22Rv1 (cell line): Measurements from ENCODE around the gene PRKCE.

Experiments used
- H3K27ac ChIP-seq: fragments of 450-650 bp; 2 replicates; pipeline ENCODE4 v1.5.1; 2017
- ZFX ChIP-seq: fragments of 450-650 bp; IDR thresholded peaks from 2 replicates; pipeline ENCODE4 v1.6.1; 2017; ENCODE audit warnings: antibody characterized with exemption, borderline replicate concordance
- TF ChIP-seq, protein P1 (sequence below): fragments of 450-650 bp; IDR thresholded peaks from 2 replicates; pipeline ENCODE4 v1.5.1; 2017; ENCODE audit warnings: mild to moderate bottlenecking

Gene PRKCE

DNA sequence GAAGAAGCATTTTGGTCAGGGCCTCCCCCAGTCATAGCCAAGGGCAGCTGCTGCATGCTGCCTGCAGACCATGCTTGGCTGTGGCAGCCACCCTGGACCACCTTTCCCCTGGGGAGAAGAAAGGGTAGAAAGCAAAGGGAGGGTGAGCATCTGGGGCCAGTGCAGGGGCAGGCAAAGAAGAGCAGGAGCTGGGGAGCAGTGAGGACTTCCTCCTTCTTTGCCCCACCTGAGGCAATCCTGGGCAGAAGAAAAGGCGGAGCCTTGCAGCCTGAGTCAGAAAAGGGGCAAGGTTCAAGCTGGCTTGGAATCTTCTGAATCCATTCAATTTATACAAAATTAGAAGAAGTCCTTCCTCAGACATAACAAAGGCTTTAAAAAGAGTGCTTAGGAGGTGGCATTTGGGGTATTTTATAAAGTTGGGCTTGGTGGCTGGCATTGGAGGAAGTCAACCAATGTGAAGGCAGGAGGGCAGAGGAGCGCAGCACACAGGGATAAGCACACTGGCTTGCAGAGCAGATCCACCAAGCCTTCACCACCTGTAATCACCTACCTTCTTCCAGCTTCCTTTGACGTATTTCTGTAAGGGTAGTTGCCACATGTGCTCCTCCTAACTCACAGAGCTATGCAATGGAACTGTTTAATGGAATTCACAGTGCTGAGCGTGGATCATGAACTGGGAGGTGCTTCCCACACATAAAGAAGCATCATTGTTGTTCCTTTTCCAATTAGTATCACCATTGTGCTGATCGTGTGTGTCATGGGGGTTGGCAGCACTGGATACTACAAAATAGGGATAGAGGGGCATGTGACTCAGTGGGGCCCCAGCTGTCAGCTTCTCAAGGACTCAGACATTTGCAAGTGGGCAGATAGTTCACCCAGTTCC is 491.3 kb downstream of the PRKCE start:
- TF ChIP-seq, protein P1, sequence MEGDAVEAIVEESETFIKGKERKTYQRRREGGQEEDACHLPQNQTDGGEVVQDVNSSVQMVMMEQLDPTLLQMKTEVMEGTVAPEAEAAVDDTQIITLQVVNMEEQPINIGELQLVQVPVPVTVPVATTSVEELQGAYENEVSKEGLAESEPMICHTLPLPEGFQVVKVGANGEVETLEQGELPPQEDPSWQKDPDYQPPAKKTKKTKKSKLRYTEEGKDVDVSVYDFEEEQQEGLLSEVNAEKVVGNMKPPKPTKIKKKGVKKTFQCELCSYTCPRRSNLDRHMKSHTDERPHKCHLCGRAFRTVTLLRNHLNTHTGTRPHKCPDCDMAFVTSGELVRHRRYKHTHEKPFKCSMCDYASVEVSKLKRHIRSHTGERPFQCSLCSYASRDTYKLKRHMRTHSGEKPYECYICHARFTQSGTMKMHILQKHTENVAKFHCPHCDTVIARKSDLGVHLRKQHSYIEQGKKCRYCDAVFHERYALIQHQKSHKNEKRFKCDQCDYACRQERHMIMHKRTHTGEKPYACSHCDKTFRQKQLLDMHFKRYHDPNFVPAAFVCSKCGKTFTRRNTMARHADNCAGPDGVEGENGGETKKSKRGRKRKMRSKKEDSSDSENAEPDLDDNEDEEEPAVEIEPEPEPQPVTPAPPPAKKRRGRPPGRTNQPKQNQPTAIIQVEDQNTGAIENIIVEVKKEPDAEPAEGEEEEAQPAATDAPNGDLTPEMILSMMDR = no peak
- TF ChIP-seq ZFX = no peak
- no peak overlapping the region for H3K27ac ChIP-seq

DNA sequence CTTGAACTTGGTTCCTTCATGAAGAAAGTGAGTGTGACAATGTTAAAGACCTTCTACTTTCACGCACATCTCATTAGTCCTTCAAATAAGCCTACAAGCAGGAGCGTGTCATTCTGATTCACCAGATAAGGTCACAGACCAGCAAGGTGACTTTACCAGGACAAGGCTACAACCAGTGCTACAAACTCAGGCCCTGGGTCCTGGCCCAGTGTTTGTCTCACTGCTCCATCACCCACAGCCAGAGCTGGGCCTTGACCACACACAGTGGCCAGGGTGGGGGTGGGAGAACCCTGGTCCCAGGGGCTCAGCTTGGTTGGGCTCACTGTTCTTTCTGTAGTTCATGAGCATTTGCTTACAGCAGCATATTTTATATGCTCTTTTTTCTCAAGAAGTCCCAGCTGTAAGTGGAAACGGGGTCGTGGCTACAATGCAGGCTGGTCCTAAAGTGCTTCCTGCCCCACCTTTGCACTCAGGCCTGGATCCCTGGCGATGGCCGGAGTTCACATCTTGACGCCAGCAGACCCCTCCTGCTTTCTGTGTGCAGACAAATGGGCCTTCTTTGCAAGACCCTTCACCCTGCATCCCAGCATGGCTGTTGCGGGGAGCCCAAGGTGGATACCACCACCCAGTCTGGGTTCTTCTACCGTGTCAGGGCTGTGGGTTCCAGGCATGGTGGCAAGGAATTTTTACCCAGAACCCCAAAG is 492.1 kb downstream of the PRKCE start:
- TF ChIP-seq, protein P1 = no peak
- no peak for TF ChIP-seq ZFX
- H3K27ac ChIP-seq = no peak overlapping the region

DNA sequence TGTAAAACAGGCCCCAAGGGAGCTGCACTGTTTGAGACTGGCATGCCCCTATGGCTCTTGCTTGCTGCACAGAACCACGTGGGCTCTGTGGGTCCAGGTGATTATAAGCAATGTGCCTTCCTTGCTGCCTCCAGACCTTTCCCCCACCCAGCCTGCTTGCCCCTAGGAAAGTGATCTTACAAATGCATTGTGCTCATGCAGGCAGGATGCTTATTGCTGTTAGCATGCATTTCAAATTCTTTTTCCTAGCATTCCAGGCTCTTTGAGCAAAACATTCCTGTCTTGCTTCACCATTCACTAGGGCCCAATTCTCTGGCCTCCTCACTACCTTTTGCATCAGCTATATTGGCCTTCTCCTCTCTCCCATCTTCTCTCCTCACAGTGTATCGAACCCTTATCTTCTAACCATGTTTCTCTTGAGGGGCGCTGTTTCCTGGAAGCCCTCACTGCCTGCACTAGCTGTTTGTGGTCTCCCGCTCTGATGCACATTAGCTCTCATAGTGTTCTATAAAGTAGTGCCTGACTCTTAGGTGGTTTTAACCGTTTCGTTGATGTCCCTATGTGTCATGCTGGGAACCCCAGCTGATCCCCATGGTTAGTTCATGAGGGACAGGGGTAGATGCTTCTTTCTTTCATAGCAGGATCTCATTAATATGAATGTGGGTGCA is 492.8 kb downstream of the PRKCE start:
- TF ChIP-seq, protein P1 = no peak
- no peak for TF ChIP-seq ZFX
- H3K27ac ChIP-seq = no peak overlapping the region

DNA sequence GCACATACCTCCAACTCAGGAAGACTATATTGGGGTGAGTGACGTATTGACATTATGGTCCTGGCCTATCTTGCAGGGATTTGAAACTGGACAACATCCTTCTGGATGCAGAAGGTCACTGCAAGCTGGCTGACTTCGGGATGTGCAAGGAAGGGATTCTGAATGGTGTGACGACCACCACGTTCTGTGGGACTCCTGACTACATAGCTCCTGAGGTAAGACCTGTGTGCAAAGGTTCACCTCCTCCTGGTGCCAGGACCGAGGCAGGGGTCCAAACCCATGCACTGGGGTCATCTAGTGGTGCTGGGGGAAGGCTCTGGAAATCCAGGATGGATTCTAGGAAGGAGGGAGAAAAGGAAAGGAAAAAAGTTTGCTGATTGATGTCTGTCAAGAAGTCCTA is 493.5 kb downstream of the PRKCE start:
- H3K27ac ChIP-seq = no peak overlapping the region
- TF ChIP-seq, protein P1 = no peak
- TF ChIP-seq ZFX = no peak

DNA sequence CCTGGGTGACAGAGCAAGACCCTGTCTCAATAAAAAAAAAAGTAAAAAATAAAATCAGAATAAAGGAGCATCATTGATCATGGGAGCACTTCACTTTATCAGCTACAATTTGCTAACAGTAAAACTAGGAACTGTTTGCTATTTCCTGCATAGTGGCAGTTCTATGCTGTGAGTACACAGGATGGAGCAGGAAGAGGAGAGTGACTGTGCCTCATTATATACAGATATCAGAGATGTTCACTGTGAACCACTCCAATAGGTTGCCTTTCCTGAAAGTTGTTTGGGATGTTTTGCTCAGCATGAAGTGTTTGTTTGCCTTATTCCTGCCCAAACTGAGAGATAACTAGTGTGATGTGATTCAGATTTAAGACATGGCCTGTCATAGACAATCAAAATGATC is 494.4 kb downstream of the PRKCE start:
- H3K27ac ChIP-seq = no peak overlapping the region
- TF ChIP-seq ZFX = no peak
- TF ChIP-seq, protein P1 = no peak

DNA sequence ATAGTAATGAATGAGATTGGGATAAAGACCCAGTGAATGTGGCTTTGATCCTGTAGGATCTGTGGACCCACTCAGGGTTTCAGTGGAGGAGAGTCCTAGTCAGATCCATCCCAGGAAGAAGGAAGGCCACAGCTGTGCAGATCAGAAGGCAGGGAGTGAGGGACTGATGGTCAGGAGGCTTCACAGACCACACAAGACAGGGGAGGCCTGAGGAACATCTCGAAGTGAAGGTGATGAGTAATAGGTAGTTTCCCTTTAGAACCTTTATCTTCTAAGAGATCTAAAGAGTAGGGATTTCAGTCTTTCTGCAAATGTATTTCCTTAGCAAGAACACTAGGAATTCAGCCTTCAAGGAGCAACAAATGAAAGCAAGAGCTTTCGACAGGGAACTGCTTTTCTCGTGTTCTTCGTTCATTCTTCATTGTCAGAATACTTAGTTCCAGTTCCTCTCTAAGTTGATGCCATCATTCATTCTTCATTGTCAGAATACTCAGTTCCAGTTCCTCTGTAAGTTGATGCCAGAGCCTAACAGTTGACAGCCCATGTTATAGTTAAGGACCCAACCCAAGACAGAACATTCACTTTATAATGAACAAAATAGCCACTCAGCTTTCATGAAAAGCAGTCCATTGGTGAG is 495.5 kb downstream of the PRKCE start:
- H3K27ac ChIP-seq = no peak overlapping the region
- TF ChIP-seq, protein P1 = no peak
- TF ChIP-seq ZFX = no peak
